Natural killer cell (primary cell): ENCODE results near the gene ATG2A. TPM values are rescaled to one million over a fixed set of nuclear protein-coding genes. Genes with fewer than 3 reads are reported as not detected.

Experiments
- ATAC-seq, 3 donors: fragments of 150-1000 bp in 2 of 3; fragments of 200-7000 bp in 1 of 3; cut with Tn5 transposase; 1 replicate in 1 of 3; 2 replicates in 2 of 3; pipeline ENCODE4 v1.10.0; 2021; ENCODE audit warnings: mild to moderate bottlenecking in 2 of 3, moderate library complexity in 2 of 3
- DNase-seq, 2 donors: peaks; one replicate each; pipeline versions ENCODE4 v3.0.0 to v3.0.0-alpha.2; 2013 to 2021; ENCODE audit warnings: mixed read lengths in 1 of 2
- H3K27ac ChIP-seq: one replicate; pipeline ENCODE4 v1.5.1; 2013; ENCODE audit warnings: mild to moderate bottlenecking, low read length
- H3K27me3 ChIP-seq: one replicate; pipeline ENCODE4 v1.6.1; 2013; ENCODE audit warnings: low read length; ENCODE audit not compliant: control insufficient read depth, insufficient read depth
- H3K36me3 ChIP-seq: one replicate; pipeline ENCODE4 v1.6.1; 2013; ENCODE audit warnings: low read length; ENCODE audit not compliant: control insufficient read depth, insufficient read depth
- H3K4me1 ChIP-seq: one replicate; pipeline ENCODE4 v1.6.1; 2013; ENCODE audit warnings: low read length; ENCODE audit not compliant: control insufficient read depth, insufficient read depth
- H3K4me3 ChIP-seq: one replicate; pipeline ENCODE4 v1.5.1; 2013; ENCODE audit warnings: low read length
- H3K9me3 ChIP-seq: one replicate; pipeline ENCODE4 v1.6.1; 2013; ENCODE audit warnings: low read length; ENCODE audit not compliant: control insufficient read depth, insufficient read depth
- H3K27ac Mint-ChIP-seq, 2 donors: one replicate each; pipeline ENCODE4 v1.8.0; 2022; ENCODE audit warnings: mild to moderate bottlenecking in 2 of 2, mixed read lengths in 2 of 2, moderate library complexity in 1 of 2
- H3K27me3 Mint-ChIP-seq, 2 donors: one replicate each; pipeline ENCODE4 v1.8.0; 2022; ENCODE audit warnings: low read depth in 2 of 2, mixed read lengths in 2 of 2
- H3K36me3 Mint-ChIP-seq: one replicate; pipeline ENCODE4 v1.8.0; 2022; ENCODE audit warnings: mixed read lengths
- H3K4me1 Mint-ChIP-seq, 2 donors: one replicate each; pipeline ENCODE4 v1.8.0; 2022; ENCODE audit warnings: mixed read lengths in 2 of 2
- H3K4me3 Mint-ChIP-seq: one replicate; pipeline ENCODE4 v1.8.0; 2022; ENCODE audit warnings: mild to moderate bottlenecking, moderate library complexity, mixed read lengths
- H3K9me3 Mint-ChIP-seq, 2 donors: one replicate each; pipeline ENCODE4 v1.8.0; 2022; ENCODE audit warnings: mixed read lengths in 2 of 2
- CTCF ChIP-seq: fragments of 200-600 bp; IDR thresholded peaks from one replicate; pipeline ENCODE4 v1.8.0; 2022; ENCODE audit warnings: antibody characterized with exemption
- WGBS: methylation state at CpG from one replicate; pipeline ENCODE4 v1.1.7; 2013; ENCODE audit warnings: missing lambda C conversion rate; ENCODE audit not compliant: insufficient coverage; 5-methylcytosine and 5-hydroxymethylcytosine counted together
- intact Hi-C: fragments of 100-400 bp; cut with micrococcal nuclease; formaldehyde crosslinking; loops from one replicate; pipeline ENCODE4 v1.14.2; 2022
- total RNA-seq, 4 donors: library from RNA; stranded (reverse); fragments of 120-200 nt in 1 of 4; gene quantifications; one replicate each; pipeline versions ENCODE4 v1.2.3 to v1.2.4, GENCODE V29; 2013 to 2022

ATG2A gene
- total RNA-seq, 3 donors from 2014 or later (not counting 1 experiment from before 2014, with no cell fraction given): 165 to 321 (median 259) TPM

GRCh38 chr11:64871492-64871891 is 45.5 kb downstream of the ATG2A start:
- peak overlapping the region; percentile 80 for H3K4me3 Mint-ChIP-seq
- H3K36me3 Mint-ChIP-seq: no peaks in the 10 kb centered on the region
- no peak overlapping the region for H3K4me3 ChIP-seq
- peaks cover 74% of the 10 kb centered on the region for H3K36me3 ChIP-seq
- no peaks in the 10 kb centered on the region for H3K27me3 Mint-ChIP-seq
- peak overlapping the region; percentile 87 for H3K27ac Mint-ChIP-seq
- H3K27me3 ChIP-seq: no peaks in the 10 kb centered on the region
- TF ChIP-seq CTCF: no peak
- ATAC-seq (no peak), DNase-seq (no peak)
- no CpG with 5 or more reads among the region's 3 CpGs for WGBS
- intact Hi-C loops: no loop called here
- H3K4me1 ChIP-seq: peaks cover 99% of the 10 kb centered on the region
- peaks cover 75 to 78% of the 10 kb centered on the region in 2 donors for H3K4me1 Mint-ChIP-seq
- H3K9me3 ChIP-seq: no peaks in the 10 kb centered on the region
- no peak overlapping the region for H3K27ac ChIP-seq
- no peaks in the 10 kb centered on the region for H3K9me3 Mint-ChIP-seq

GRCh38 chr11:64870893-64871466 is 46.0 kb downstream of the ATG2A start:
- Histone ChIP-seq H3K27me3 (no peaks in the 10 kb centered on the region), H3K4me1 (peaks cover 99% of the 10 kb centered on the region), H3K27ac (peak overlapping the region; percentile 55), H3K4me3 (no peak overlapping the region), H3K9me3 (no peaks in the 10 kb centered on the region), H3K36me3 (peaks cover 73% of the 10 kb centered on the region)
- TF ChIP-seq CTCF: no peak
- Mint-ChIP-seq H3K4me1 (peaks cover 75 to 78% of the 10 kb centered on the region in 2 donors), H3K4me3 (peak overlapping the region; percentile 80), H3K9me3 (no peaks in the 10 kb centered on the region), H3K27ac (peak overlapping the region; percentile 87), H3K36me3 (no peaks in the 10 kb centered on the region), H3K27me3 (no peaks in the 10 kb centered on the region)
- DNase-seq (no peak), ATAC-seq (no peak)
- intact Hi-C loops: loop anchor here (1.0 kb wide), 1 partner anchor 7 kb away; the partner anchor contains the start of gene EHD1
- 67% methylated on average over 20 of the region's 20 CpGs for WGBS

DNA sequence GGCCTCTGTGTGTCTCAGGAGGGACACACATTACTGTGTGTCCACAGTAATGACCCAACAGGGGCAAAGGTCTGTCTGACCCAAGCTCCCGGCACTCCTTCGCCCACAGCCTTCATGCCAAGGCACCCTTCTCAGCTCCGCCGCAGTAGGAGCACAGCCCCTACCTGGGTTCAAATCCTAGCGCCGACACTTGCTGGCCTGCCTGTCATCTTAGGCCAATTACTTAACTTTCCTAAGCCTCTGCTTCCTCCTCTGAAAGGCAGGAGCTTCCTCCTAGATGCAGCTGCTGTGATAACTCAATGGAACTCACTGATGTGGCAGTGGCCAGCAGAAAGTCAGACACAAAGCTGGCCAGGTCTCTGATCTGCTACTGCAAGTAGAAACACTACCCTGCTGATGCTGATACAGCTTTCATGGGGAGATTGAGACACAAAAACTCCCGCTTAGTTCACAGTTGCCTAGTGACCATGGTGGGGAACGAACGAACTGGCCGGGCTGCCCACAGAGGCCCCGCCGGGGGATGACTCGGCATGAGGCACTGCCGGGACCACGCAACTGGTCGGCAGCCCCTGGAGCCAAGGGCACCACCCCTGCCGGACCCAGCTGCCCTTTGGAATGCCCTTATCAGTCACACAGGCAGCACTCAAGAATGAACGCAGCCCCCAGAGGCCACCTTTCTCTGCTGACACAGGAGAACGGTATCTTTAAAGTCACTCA is 46.7 kb downstream of the ATG2A start:
- intact Hi-C loops: loop anchor here (1.0 kb wide), 1 partner anchor 8 kb away; the partner anchor contains the start of gene EHD1
- peak overlapping the region; percentile 76 for H3K4me3 Mint-ChIP-seq
- H3K27ac Mint-ChIP-seq: peak overlapping the region; percentile 87
- no peaks in the 10 kb centered on the region for H3K9me3 Mint-ChIP-seq
- H3K4me1 ChIP-seq: peaks cover 99% of the 10 kb centered on the region
- no peaks in the 10 kb centered on the region for H3K9me3 ChIP-seq
- no peak for TF ChIP-seq CTCF
- ATAC-seq: peak; percentile 25 to 51 (median 33)
- H3K36me3 Mint-ChIP-seq: no peaks in the 10 kb centered on the region
- H3K4me1 Mint-ChIP-seq: peaks cover 75 to 78% of the 10 kb centered on the region in 2 donors
- H3K27ac ChIP-seq: peak overlapping the region; percentile 55
- H3K27me3 ChIP-seq: no peaks in the 10 kb centered on the region
- peaks cover 68% of the 10 kb centered on the region for H3K36me3 ChIP-seq
- no peak for DNase-seq
- whole genome bisulfite sequencing: 39% methylated on average over 19 of the region's 19 CpGs
- H3K4me3 ChIP-seq: no peak overlapping the region
- H3K27me3 Mint-ChIP-seq: no peaks in the 10 kb centered on the region
